GM21390 (cell line): ENCODE data around the gene ITIH3.

Experiments
- ATAC-seq: cut with Tn5 transposase; IDR thresholded peaks from one replicate; pipeline ENCODE4 v1.9.1; 2021; ENCODE audit not compliant: unreplicated experiment

ITIH3 gene

GRCh38 chr3:52824037-52824436 lies 29.4 kb downstream of the ITIH3 start:
- ATAC-seq: no peak

GRCh38 chr3:52827441-52827840 lies 32.8 kb downstream of the ITIH3 start:
- ATAC-seq: no peak

- ATAC-seq: no peak
These were observed 33.3 kb downstream of the ITIH3 start for GRCh38 chr3:52827866-52828376.

GRCh38 chr3:52829482-52829881 lies 34.9 kb downstream of the ITIH3 start:
- no peak for ATAC-seq

- no peak for ATAC-seq
These were observed 35.4 kb downstream of the ITIH3 start for GRCh38 chr3:52829906-52830463.

- no peak for ATAC-seq
These were observed 36.1 kb downstream of the ITIH3 start, which contains the start of gene ITIH4 for GRCh38 chr3:52830535-52831258. ITIH4 (minus strand) TSS chr3:52830672; CDS start chr3:52830642, 30 bp downstream.

- ATAC-seq: no peak
These were observed 37.1 kb downstream of the ITIH3 start for GRCh38 chr3:52831500-52832301.

- no peak for ATAC-seq
These were observed 38.6 kb downstream of the ITIH3 start for GRCh38 chr3:52833202-52833601.

- no peak for ATAC-seq
These were observed 40.4 kb downstream of the ITIH3 start, which contains the start of gene MUSTN1 for GRCh38 chr3:52834871-52835501. MUSTN1 (minus strand) TSS chr3:52835019; CDS start chr3:52834948, 71 bp downstream.

- no peak for ATAC-seq
These were observed 41.3 kb downstream of the ITIH3 start for GRCh38 chr3:52835766-52836470.

GRCh38 chr3:52836471-52836845 lies 41.9 kb downstream of the ITIH3 start:
- no peak for ATAC-seq

GRCh38 chr3:52836986-52837385 lies 42.4 kb downstream of the ITIH3 start:
- ATAC-seq: no peak

- ATAC-seq: no peak
These were observed 44.1 kb downstream of the ITIH3 start for GRCh38 chr3:52838561-52839267.

- no peak for ATAC-seq
These were observed 44.6 kb downstream of the ITIH3 start for GRCh38 chr3:52839268-52839575.

GRCh38 chr3:52839892-52840545 lies 45.4 kb downstream of the ITIH3 start:
- ATAC-seq: no peak

- no peak for ATAC-seq
These were observed 46.8 kb downstream of the ITIH3 start for GRCh38 chr3:52841211-52841980.

GRCh38 chr3:52841981-52842340 lies 47.4 kb downstream of the ITIH3 start:
- ATAC-seq: no peak

- ATAC-seq: no peak
These were observed 47.8 kb downstream of the ITIH3 start for GRCh38 chr3:52842424-52842823.
